HG03039 (cell line): ENCODE data around the gene MYOM1.
"Not testable (repeated sequence)": the region's sequence is repeated elsewhere in the genome, so short reads cannot be mapped to it uniquely, and the experiment has no call there.

Experiments used
- ATAC-seq: cut with Tn5 transposase; IDR thresholded peaks from one replicate; pipeline ENCODE4 v1.9.1; 2021; ENCODE audit warnings: mild to moderate bottlenecking, moderate library complexity; ENCODE audit not compliant: unreplicated experiment

Gene MYOM1

DNA sequence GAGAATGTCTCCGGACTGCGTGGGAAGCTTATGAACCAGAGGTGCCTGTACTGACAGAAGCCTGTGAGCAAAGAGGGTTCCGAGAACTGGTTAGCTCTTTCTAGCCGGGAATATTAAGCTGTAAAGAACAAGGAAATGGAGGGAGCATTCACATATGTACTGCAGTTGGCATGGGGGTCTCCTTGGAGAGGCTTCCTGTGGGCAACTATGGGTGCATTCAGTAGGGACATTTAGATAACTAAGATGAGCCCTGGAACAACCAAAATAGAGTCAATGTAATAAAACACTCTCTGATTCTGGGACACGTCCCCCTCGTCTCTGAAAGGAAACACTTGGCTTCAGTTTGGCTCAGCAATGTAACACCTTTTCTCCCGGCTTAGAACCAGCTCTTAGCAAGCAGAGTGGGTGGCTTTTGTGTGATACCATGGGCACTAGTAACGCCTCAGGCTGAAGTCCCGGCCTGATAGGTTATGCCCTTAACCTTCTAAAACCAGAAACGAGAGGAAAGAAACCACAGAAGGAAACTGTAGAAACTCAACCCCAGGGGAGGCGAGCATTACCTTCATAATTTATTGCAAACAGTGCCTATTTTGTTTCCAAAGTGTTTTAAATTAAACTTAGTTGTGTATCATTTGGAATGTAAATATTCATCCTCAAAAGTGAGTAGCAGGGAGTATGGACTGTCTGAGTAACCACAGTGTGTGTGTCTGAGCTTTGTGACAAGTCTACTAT is 158.0 kb downstream of the MYOM1 start:
- no peak for ATAC-seq

DNA sequence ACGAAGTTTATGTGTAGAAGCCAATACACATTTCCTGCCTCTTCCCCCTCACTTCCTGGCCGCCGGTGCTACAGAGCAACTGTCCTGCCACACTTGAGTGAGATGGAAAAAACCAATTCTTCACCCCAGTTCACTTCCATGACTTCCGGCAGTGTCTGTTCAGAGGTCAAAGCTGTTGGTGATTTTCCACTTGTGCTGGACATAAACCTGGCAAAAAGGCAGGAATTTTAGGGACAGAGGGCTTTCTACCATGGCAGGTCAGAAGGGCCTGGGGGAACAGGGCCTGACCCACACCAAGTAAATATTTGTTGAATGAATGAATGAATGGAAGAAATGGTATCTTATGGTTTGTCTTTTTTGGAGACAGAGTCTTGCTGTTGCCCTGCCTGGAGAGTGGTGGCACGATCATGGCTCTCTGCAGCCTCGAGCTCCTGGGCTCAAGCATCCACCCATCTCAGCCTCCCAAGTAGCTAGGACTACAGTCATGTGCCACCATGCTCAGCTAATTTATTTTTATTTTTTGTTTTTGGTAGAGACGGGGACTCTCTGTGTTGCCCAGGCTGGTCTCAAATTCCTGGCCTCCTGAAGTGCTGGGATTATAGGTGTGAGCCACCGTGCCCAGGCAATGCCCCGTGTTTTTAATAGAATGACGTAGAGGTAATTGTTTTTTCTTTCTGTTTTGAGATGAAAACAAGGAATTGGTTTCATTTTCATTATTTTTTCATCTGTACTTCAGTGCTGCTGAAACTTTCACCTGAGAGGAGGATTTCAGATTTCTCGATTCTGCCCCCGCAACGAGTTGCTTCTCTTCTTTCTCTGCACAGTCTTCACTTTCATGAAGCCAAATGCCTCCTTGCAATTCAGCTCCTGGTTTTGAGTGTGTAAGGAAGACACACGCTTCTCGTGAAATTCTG is 158.8 kb downstream of the MYOM1 start:
- ATAC-seq, result no peak

DNA sequence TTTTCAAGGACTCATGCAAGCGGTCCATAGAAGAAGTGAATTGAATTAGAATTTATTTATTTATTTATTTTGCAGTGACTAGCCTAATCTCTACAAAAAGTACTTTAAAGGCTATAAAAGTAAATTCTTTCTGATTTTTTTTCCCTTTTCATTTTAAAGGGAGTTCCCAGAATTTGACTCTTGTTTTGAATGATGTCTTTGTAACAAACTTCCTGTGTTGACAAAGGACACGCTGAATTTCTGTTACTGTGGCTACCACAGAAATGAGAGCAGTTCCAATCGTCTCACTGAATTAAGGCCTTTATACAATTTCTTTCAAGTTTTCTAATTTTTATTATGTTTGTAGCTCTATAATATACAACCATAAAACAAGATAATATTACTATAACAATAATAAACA is 160.5 kb downstream of the MYOM1 start:
- ATAC-seq, result no peak

DNA sequence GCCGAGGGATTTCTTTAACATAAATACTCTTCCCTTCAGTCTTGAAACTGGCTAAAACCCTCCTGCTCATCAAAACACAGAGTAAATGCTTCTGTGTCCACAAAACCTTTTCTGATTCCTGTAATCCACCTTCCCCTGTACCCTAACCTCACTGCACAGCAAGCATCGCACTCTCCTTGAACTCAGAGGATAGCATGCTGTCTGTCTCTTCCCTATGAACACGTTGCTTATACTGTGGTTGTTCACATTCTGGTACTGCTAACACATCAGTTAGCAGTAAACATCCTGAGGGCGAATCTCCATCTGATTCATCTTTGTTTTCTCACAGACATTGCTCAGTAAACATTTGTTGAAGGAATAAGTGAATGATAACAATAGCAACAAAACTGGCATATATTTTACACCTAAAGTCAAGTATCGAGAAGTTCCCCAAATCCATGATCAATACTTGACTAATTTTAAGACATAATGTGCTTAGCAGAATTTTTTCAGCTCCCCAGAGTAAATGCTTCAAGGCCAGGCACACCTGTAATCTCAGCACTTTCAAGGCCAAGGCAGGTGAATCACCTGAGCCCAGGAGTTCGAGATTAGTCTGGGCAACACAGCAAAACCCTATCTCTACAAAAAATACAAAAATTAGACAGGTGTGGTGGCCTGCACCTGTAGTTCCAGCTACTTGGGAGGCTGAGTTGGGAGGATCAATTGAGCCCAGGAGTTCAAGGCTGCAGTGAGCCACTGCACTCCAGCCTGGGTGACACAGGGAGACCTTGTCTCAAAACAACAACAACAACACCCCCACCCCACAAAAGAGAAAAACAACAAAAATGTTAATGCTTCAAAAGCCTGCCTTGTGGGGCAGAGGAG is 161.2 kb downstream of the MYOM1 start:
- no peak for ATAC-seq

DNA sequence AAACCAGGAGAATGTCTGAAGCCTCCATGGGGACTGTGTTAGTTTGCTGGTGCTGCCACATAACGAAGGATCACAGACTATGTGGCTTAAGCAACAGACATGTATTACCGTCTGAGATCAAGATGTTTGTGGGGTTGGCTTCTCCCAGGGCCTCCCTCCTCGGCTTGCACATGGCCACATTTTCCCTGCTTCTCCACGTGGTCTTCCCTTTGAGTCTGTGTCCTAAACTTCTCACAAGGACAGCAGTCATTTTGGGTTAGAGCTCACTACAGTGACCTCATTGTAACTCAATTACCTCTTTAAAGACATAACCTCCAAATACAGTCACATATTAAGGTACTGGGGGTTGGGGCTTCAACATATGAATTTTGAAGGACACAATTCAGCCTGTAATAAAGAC is 162.2 kb downstream of the MYOM1 start:
- no peak for ATAC-seq

DNA sequence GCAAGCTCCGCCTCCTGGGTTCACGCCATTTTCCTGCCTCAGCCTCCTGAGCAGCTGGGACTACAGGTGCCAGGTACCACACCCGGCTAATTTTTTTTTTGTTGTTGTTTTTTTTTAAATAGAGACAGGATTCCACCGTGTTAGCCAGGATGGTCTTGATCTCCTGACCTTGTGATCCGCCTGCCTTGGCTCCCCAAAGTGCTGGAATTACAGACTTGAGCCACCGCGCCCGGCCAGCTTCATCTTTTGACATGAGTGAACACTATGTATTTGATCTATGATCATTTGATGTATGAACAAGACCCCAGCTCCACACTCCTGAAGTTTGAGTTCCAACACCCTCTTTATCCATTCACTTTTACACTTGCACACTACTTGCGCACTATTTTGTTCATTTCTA is 163.5 kb downstream of the MYOM1 start:
- ATAC-seq, result no peak

DNA sequence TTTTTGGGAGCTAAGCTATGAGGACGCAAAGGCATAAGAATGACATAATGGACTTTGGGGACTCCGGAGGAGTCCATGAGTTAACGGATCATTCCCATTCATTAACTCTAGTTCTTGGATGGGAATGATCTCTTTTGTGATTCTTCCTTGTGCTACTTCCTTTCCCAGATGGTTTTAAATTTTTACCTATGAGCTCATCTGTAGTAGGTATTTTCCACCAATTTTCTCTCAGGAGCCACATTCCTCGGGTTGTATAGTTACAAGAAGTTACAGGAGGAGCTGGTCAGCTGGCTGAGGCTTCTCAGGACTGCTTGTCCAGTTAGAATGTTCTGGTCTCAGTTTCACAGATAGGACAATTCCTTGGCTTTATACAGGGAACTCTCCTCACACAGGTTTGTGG is 164.0 kb downstream of the MYOM1 start:
- no peak for ATAC-seq

DNA sequence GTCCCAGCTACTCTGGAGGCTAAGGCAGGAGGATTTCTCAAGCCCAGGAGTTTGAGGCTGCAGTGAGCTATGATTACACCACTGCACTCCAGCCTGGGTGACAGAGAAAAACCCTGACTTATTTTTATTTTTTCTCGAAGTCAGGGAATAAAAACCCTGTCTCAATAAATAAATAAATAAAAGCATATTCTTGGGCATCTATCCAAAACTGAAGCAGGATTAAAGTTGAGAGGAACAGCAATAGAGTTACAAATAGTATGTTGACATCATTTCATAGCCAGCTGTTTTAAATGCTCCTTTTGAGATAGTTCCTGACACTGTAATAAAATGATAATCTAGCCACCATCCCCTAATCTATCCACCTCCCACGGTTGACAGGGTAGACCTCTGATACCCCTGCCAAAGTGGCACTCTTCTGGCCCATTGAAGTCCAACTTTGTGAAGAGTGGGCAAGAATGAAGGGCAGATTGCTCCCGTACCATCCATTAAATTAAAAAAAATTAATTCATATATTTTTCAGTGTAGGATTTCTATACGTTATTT is 164.5 kb downstream of the MYOM1 start:
- ATAC-seq, result no peak

DNA sequence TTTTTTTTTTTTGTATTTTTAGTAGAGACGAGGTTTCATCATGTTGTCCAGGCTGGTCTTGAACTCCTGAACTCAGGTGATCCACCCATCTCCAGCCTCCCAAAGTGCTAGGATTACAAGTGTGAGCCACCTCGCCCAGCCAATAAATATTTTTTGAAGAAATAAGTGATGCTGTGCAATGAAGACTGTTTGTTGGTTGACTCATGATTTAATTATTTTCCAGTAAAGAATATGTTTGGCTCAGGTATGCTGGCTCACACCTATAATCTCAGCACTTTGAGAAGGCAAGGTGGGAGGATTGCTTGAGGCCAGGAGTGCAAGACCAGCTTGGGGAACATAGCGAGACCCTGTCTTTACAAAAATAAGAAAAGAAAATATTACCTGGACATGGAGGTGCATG is 165.0 kb downstream of the MYOM1 start:
- ATAC-seq, result no peak

DNA sequence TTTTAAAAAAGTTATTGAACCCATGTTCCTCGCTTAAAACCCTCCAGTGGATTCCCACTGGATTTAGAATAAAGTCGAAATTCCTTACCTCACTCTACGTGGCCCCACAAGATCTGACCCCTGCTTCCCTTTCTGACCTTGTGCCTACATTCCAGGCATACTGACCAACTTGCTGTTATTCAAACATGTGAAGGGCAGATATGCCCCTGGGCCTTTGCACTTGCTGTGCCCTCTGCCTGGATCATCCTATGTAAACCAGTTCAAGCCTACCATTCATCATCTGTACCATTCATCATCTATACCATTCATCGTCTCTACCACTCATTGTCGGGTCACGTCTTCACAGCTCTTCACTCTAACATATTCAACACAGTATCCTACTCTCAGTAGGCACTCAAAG is 165.6 kb downstream of the MYOM1 start:
- no peak for ATAC-seq

DNA sequence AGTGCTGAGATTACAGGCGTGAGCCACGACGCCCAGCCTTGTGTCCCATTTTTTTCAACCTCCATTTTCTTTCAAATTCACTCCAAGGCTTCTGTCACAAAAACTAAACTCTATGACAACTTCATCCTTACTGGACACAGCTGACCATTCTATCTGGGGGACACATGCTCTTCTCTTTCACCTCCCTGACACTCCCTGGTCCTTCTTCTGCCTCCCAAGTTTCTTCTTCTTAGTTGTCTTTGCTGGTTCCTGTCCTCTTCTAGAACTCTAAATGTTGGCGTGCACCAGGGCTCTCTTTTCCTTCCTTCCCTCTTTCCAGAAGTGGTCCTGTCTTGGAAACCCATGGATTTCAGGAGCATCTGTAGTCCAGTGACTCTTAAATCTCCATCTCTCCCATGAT is 166.7 kb downstream of the MYOM1 start:
- no peak for ATAC-seq

DNA sequence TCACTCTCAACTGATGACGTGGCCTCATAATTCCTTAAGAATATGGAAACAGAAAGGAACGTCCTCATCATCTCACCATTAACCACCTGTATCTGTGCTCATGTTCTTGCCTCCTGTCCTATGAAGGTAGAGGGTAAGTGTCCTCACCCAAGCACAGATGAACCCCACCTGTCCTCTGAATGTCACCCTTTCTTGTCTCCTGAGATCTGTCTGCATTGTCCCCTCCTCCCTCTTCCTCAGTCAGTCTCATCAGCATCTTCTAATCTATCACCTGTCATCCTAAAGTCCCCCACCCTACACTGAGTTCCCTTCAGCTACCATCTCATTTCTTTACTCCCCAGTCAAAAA is 167.4 kb downstream of the MYOM1 start:
- no peak for ATAC-seq

DNA sequence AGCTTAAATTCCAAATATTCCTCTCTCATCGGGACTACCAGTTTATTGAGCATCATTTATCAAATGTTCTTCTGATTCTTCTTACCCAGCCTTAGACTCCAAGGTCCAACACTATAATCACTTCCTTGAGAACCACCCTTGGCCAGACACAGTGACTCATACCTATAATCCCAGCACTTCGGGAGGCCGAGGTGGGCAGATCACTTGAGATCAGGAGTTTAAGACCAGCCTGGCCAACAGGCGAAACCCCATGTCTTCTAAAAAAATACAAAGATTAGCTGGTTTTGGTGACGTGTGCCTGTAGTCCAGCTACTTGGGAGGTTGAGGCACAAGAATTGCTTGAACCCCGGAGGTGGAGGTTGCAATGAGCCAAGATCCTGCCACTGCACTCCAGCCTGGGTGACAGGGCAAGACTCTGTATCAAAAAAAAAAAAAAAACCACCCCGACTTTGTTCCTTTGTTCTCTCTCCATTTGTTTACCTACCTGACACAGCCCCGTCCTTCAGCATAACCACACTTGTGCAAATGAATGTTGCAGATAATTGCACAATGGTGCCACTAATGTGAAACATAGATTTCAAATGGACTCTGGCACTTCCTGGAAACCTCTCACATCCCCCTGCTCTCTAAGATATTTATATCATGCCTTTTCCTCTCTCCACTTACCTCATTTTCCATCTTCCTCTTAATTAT is 167.9 kb downstream of the MYOM1 start:
- no peak for ATAC-seq

DNA sequence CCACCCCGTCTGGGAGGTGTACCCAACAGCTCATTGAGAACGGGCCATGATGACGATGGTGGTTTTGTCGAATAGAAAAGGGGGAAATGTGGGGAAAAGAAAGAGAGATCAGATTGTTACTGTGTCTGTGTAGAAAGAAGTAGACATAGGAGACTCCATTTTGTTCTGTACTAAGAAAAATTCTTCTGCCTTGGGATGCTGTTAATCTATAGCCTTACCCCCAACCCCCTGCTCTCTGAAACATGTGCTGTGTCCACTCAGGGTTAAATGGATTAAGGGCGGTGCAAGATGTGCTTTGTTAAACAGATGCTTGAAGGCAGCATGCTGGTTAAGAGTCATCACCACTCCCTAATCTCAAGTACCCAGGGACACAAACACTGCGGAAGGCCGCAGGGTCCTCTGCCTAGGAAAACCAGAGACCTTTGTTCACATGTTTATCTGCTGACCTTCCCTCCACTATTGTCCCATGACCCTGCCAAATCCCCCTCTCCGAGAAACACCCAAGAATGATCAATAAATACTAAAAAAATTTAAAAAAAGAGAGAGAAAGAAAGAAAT is 169.8 kb downstream of the MYOM1 start:
- not testable (repeated sequence) for ATAC-seq

DNA sequence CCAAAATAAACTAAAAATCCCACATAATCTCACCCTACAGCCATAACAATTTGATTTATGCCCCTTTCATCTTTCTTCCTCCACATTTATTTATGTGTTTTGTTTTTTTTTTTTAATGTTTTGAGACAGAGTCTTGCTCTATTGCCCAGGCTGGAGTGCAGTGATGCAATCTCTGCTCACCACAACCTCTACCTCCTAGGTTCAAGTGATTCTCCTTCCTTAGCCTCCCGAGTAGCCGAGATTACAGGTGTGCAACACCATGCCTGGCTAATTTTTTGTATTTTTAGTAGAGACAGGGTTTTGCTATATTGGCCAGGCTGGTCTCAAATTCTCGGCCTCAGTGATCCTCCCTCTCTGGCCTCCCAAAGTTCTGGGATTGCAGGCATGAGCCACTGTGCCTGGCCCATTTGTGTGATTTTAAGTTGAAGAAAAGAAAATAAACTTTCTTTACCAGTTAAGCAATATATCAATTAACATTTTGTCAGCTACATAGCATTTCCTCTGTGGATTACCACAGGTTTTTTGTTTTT is 170.9 kb downstream of the MYOM1 start:
- no peak for ATAC-seq

DNA sequence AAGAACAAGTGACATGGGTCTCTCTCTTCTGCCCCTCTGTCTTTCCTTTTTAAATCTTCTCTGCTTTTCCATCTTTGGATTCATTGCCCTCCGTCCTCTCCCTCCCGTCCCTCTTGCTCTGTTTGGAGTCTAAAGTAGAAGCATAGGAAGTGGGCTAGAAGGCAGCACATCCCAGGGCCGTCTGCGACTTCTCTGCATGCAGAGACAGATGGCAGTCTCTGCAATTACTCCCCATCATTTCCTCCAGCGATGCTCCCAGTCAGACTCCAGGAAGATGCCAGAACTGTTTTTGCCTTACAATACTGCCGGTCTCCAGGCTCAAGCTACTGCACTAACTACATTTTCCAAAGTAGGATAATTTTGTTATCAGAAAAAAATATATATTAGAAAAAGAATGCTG is 171.6 kb downstream of the MYOM1 start:
- ATAC-seq, result no peak

DNA sequence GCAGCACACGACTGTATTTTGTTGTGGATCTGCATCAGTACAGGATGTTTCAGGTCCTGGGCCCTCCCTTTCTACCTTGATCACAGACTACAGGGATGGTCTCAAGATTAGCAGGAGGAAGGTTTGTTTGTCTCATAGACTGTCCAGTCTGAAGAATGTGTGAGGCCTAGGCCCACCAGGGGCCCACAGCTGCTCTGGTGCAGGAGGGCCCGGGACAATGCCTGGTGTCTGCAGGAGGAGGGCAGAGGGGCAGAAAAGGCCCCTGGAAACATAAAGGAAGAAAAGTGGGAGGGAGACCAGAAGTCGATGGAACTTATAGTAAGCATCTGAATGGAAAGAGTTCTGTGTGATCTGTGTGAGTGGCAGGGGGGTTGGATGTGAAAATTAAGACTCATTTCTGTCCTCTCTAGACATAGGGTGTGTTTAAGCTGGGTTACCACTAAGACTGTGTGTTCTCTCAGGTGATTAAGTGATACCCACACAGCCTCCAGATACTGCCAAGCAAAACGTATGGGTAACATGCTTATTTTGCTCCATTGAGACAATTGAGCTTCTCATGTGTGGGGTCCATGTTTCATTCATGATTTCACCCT is 173.5 kb downstream of the MYOM1 start:
- no peak for ATAC-seq

DNA sequence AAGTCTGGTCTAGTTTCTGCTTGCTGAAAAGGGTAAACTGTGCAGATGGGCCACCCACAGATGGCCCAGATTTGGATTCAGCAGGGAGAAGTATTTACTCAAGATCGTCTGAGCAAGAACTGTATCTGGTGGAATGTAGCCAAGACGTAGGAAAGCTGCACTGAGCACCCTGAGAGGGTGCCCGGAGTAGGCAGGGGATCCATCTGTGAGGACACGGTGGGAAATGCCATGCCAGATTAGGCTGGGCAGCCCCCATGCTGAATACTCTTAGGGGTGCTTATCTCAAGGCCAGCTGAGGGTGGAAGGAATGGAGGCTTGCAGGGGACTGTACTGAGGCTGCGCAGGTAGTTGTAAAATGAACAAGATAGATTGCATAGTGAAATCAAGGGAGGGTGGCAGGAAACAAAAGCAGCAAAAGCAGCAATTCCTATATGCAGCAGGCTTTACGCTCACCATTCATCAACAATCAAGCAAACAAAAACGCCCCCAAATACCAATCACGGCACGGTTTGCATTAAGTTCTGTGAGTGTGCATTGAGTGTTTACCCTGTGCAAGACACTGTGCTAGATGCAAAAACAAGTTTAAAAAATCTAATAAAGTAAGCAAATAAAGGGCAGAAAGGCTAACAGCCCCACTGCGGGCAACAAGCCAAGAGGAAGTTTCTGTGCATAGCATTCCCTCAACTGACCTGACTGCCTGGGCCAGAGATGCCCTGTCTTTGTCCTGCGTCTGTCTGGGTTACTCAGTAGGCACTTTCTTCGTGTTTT is 174.7 kb downstream of the MYOM1 start:
- no peak for ATAC-seq

DNA sequence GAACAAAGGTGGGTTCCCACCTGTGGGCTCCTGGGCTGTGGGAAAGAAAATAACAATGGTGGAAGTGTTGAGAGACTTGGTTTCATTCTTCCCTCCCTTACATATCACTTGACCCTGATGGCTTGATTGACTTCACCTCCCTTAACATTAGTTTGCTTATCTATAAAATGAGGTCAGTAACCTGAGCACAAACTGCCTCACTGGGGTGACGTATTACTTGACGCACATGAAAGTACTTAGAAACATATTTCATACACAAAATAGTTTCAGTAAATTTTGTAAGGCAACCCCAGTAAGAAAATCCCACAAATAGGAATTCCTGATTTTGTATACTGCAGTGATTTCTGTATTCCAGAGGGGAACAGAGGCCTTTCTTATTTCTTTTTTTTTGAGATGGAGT is 177.4 kb downstream of the MYOM1 start:
- no peak for ATAC-seq
